Lung (tissue), 12 donors: ENCODE results near the gene DNMBP. TPM values are rescaled to one million over a fixed set of nuclear protein-coding genes. Genes with fewer than 3 reads are reported as not detected.

Experiments
- ATAC-seq: fragments of 200-7000 bp; cut with Tn5 transposase; one replicate; pipeline ENCODE4 v1.9.1; 2020; ENCODE audit warnings: moderate number of reproducible peaks; ENCODE audit not compliant: insufficient read depth, low FRiP score
- DNase-seq, 3 donors: peaks; one replicate each; pipeline ENCODE4 v3.0.0-alpha.2; 2013 to 2017
- H3K27ac ChIP-seq, 2 donors: one replicate each; pipeline ENCODE4 v1.5.1; 2013; ENCODE audit warnings: mild to moderate bottlenecking in 2 of 2, moderate library complexity in 2 of 2, control low read depth in 1 of 2, inconsistent platforms in 1 of 2, low read depth in 1 of 2, low read length in 1 of 2
- H3K27me3 ChIP-seq, 3 donors: one replicate each; pipeline ENCODE4 v1.5.1; 2013; ENCODE audit warnings: low read length in 2 of 3; ENCODE audit not compliant: control insufficient read depth in 3 of 3, insufficient read depth in 3 of 3
- H3K36me3 ChIP-seq, 4 donors: one replicate each; pipeline ENCODE4 v1.5.1; 2013; ENCODE audit warnings: low read length in 4 of 4, mild to moderate bottlenecking in 1 of 4, moderate library complexity in 1 of 4; ENCODE audit not compliant: control insufficient read depth in 4 of 4, insufficient read depth in 4 of 4
- H3K4me1 ChIP-seq, 5 donors: one replicate each; pipeline ENCODE4 v1.5.1; 2013; ENCODE audit warnings: low read length in 5 of 5, mild to moderate bottlenecking in 2 of 5, moderate library complexity in 1 of 5; ENCODE audit not compliant: control insufficient read depth in 5 of 5, insufficient read depth in 5 of 5
- H3K4me3 ChIP-seq: one replicate; pipeline ENCODE4 v1.5.1; 2013; ENCODE audit warnings: mild to moderate bottlenecking, control low read depth, moderate library complexity
- H3K9ac ChIP-seq, 2 donors: one replicate each; pipeline ENCODE4 v1.5.1; 2013; ENCODE audit warnings: low read length in 2 of 2, control low read depth in 1 of 2; ENCODE audit not compliant: insufficient read depth in 1 of 2
- H3K9me3 ChIP-seq, 4 donors: one replicate each; pipeline ENCODE4 v1.5.1; 2013; ENCODE audit warnings: low read length in 3 of 4, mild to moderate bottlenecking in 1 of 4, moderate library complexity in 1 of 4; ENCODE audit not compliant: control insufficient read depth in 4 of 4, insufficient read depth in 3 of 4
- CTCF ChIP-seq: IDR thresholded peaks from 2 replicates; pipeline ENCODE4 v1.5.1; 2012; ENCODE audit warnings: mild to moderate bottlenecking; ENCODE audit errors: control extremely low read depth, extremely low read depth
- WGBS, 2 donors: extraction: QIAGEN DNeasy Blood & Tissue Kit; methylation state at CpG; one replicate each; pipeline ENCODE4 v1.1.7; 2013; 5-methylcytosine and 5-hydroxymethylcytosine counted together
- polyA plus RNA-seq, 2 donors: library from polyadenylated mRNA; stranded (reverse); fragments of 200-250 nt; gene quantifications; one replicate each; pipeline ENCODE4 v1.2.1, GENCODE V29; 2013
- total RNA-seq, 2 donors: library from RNA; depleted of rRNA in 1 of 2; stranded (reverse); fragments of >200 nt in 1 of 2; gene quantifications; one replicate each; pipeline ENCODE4 v1.2.1, GENCODE V29; 2014 to 2021
- donor health status: control.
- donor health status: control.
- donor health status: Bipolar disorder and iron deficiency.
- donor health status: healthy.
- donor health status: DM: yes; HTN: yes; CAD: no.

Gene DNMBP
- total and polyA plus RNA-seq, 4 donors: 6.5 to 31.0 (median 12.5) TPM

- no peak overlapping the region for H3K4me3 ChIP-seq
- H3K36me3 ChIP-seq: peaks cover 3 to 9% (median 3%) of the 10 kb centered on the region in 4 donors
- H3K9ac ChIP-seq: no peak overlapping the region
- no peak for TF ChIP-seq CTCF
- H3K27ac ChIP-seq: no peak overlapping the region
- H3K27me3 ChIP-seq: no peaks in the 10 kb centered on the region
- no peak for ATAC-seq
- peaks cover 6 to 39% (median 17%) of the 10 kb centered on the region in 5 donors for H3K4me1 ChIP-seq
- 85 to 88% methylated on average over 5 of the region's 5 CpGs for WGBS, 2 donors
- DNase-seq: no peak
- no peaks in the 10 kb centered on the region for H3K9me3 ChIP-seq
These were observed 93.0 kb downstream of the DNMBP start for GRCh38 chr10:99916776-99917175.

- 97 to 98% methylated on average over 6 of the region's 6 CpGs for WGBS, 2 donors
- no peaks in the 10 kb centered on the region for H3K9me3 ChIP-seq
- DNase-seq (no peak), ATAC-seq (no peak)
- H3K9ac ChIP-seq: no peak overlapping the region
- H3K4me1 ChIP-seq: peaks cover 6 to 40% (median 14%) of the 10 kb centered on the region in 5 donors
- H3K36me3 ChIP-seq: peaks cover under 1 to 3% (median 1%) of the 10 kb centered on the region in 4 donors
- no peak overlapping the region for H3K4me3 ChIP-seq
- H3K27ac ChIP-seq: no peak overlapping the region
- TF ChIP-seq CTCF: no peak
- no peaks in the 10 kb centered on the region for H3K27me3 ChIP-seq
These were observed 94.3 kb downstream of the DNMBP start for GRCh38 chr10:99915414-99915813.

GRCh38 chr10:99914236-99914635, 95.5 kb downstream of the DNMBP start:
- Histone ChIP-seq H3K27ac (no peak overlapping the region), H3K4me3 (no peak overlapping the region)
- WGBS, 2 donors: 77 to 87% methylated on average over 3 of the region's 3 CpGs

More at GRCh38 chr10:99914236-99914635, 95.5 kb downstream of the DNMBP start:
- H3K27me3 ChIP-seq: no peaks in the 10 kb centered on the region
- H3K9me3 ChIP-seq: no peaks in the 10 kb centered on the region
- peaks cover 0 to 3% (median under 1%) of the 10 kb centered on the region in 4 donors for H3K36me3 ChIP-seq
- H3K4me1 ChIP-seq: peaks cover 6 to 40% (median 14%) of the 10 kb centered on the region in 5 donors
- H3K9ac ChIP-seq: peak overlapping the region; percentile 49 to 55
- DNase-seq (no peak), ATAC-seq (no peak)
- TF ChIP-seq CTCF: no peak
